GM18526 (cell line): Measurements from ENCODE around the gene KHNYN.

ENCODE experiments used
- POLR2A ChIP-seq: IDR thresholded peaks from 3 replicates; pipeline ENCODE4 v1.6.1; 2011; ENCODE audit not compliant: insufficient read length; ENCODE audit errors: extremely low read depth

KHNYN gene

DNA sequence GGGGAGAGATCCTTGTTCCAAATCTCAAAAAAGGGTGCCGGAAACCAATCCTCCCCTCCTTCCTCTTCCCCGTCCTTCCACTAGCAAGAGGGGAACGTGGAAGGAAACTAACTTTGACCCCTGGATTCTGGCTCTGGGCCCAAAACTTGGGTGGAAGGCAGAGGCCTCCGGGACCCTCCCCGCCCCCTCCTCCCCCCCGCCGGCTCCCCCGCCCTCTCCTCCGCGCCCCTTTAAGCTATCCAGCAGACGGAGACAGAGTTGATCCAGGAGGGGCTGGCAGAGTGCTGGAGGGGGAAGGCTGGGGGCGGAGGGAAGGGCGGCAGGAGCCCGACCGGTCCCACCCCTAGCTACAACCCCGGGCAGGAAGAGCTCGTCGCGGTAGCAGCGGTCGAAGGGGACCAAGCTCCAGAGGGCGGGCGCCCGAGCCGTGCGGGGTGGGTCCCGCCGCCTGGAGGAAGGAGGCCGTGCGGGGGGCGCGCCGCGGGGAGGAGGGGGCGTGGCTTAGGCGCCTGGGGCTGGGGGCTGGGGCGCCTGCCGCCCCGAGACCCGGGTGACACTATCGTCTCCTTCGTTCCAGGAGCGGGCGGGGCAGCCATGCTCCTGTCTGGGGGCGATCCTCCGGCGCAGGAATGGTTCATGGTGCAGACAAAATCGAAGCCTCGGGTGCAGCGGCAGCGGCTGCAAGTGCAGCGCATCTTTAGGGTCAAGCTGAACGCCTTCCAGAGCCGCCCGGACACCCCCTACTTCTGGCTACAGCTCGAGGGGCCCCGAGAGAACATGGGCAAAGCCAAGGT, 30.9 kb upstream of the KHNYN start, which contains the start of gene NYNRIN:
Gene NYNRIN (plus strand): TSS at position 351 of the 794 bp plus-strand sequence. CDS start 244 bp downstream, at position 595.
- TF ChIP-seq POLR2A = no peak

DNA sequence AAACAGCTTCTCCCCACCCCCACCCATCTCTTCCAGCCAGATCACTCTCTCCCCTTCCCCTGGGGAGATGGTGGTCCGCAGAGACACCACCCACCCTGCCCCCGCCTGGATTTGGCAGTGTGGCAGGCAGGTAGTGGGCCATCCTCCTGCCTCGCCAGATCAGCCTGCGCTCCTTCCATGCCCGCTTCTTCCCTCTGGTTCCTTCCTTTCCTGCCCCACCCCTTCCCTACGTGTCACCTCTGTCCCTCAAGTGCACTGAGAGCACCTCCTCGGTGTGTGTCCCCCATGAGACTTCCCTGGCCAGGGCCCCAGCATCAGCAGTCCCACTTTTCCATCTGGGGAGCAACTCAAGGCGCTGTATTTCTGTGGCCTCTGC, 30.3 kb upstream of the KHNYN start:
- no peak for TF ChIP-seq POLR2A

DNA sequence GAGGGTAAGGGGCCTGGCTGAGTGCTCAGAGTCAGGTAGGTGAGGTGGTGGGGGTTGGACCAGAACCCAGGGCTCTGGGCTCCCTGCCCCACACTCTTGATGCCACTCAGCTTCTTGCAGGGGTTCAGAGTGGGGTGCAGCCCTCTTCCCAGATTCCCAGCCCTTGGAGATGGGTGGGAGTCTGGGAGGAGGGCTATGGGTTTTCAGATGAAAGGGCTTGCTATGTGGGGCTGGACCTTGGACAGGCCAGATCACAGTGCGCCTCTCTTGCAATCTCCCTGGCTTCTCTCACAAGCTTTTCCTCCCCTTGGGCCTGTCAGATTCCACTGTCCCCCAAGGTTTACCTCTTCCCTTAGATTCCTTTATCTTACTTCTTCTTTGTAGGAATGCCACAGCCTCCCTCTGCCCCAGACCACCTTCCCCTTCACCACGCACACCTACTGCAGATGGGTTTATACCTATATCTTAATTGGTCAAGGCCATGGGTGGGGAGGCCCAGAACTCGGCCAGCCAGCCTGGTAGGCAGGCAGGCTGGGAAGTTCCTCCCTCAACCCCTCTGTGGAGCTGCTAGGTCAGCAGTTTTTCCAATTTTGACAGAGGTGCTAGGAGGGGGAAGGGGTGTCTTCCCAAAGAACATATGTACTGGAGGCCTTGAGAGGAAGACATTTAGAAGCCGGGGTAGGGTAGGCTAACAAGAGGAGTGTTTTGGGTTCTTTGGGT, 29.6 kb upstream of the KHNYN start:
- TF ChIP-seq POLR2A = no peak

DNA sequence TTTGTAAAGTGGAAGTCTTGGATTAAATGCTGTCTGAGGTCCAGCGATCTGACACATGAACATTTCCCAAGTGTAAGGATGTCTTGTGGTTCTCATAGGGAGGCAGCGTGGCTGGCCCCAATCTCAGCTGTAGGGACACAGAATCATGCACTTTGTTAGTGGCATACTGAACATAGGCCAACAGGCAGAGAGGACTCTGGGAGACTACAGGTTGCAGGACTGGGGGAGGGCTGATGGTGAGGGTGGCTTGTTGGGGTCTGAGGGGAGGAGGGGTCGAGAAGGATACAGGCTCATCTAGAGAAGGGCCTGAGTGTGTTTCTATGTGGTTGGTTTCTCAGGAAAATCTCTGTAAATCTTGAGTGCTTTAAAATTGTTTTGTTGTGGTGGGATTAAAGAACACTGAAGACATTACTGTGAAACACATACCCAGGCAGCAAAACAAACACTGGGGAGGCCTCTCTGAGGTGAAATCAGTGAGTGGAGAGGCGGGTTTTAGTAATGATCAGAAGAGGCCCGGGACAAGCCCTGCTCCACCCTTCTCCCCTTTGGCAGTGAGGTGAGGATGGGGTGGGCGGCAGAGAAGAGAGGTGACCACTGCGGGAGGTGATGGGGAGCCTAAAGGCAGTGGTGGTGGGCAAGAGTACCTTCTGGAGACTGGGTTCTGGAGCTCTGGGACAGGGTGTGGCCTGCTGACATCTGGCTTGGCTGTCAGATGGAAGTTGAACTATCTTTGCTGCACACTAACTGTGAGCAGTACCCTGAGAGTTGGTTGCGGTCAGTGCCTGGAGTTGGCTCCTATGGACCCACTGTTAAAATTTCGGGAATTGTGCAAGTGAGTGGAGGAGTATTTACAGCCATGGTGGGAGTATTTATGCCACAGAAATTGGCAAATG, 27.7 kb upstream of the KHNYN start:
- TF ChIP-seq POLR2A = no peak

DNA sequence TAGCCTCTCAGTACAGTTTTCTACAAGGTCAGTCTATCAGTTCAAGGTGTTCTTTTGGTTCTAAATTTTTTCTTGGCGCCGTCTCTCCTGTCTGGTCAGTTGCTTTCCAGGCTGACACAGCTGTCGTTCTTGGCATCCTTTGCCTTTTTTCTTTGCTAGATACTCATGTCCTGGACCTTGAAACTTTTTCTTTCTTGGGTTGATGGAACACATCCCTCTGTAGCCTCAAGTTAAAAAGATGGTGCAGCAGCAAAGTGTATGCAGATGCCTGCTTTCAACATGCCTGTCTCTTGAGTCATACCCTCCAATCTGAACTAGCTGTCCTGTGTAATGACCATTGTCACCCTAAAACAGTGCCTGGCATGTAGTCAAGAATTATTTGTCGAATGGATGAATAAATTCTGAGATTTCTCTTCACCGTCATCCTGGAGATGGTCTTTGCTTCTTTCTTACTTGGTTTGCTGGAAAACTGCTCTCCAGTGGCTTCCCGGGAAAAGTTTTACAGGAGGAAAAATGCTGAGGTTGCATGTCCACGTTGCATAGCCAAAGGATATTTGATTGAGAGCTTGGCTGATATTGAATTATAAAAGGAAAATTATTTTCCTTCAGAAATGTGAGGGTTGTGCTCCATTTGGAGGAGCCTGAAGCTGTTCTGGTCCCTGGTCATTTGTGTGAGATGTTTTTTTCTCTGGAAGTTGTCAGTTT, 26.3 kb upstream of the KHNYN start:
- TF ChIP-seq POLR2A = no peak

DNA sequence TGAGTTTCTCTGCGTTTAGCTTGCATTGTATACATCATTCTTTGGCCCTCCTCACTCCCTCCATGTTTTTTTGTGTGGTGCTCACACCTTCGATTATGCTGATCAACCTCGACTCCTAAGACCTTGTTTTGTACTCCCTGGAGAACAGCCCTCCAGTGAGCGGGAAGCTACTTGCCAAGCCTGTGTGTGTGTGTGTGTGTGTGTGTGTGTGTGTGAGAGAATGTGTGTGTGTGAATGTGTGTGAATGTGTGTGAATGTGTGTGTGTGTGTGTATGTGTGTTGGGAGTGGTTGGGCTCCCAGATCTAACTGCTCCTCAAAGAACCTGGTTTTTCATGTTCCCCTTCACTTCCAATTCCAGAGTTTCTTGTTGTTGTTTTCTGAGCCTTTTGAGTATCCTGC, 24.9 kb upstream of the KHNYN start:
- no peak for TF ChIP-seq POLR2A

DNA sequence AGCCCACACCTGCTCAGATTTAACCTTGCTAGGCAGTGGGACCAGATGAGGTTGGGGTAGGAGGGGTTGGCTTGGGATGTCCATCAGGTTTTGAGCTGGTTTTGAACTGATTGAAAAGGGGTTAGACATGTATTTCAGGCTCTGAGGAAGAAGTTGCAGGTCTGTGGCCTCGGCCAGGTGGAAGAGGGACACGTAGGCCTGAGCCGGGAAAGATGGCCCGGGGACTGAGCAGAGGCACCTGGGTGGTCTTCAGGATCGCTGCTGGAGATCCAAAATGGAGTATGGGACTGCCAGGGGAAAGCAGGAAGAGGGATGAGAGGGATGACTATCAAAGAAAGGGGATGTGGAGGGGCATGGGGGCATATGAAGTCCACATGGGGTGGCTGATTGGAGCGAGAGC, 23.3 kb upstream of the KHNYN start:
- no peak for TF ChIP-seq POLR2A

DNA sequence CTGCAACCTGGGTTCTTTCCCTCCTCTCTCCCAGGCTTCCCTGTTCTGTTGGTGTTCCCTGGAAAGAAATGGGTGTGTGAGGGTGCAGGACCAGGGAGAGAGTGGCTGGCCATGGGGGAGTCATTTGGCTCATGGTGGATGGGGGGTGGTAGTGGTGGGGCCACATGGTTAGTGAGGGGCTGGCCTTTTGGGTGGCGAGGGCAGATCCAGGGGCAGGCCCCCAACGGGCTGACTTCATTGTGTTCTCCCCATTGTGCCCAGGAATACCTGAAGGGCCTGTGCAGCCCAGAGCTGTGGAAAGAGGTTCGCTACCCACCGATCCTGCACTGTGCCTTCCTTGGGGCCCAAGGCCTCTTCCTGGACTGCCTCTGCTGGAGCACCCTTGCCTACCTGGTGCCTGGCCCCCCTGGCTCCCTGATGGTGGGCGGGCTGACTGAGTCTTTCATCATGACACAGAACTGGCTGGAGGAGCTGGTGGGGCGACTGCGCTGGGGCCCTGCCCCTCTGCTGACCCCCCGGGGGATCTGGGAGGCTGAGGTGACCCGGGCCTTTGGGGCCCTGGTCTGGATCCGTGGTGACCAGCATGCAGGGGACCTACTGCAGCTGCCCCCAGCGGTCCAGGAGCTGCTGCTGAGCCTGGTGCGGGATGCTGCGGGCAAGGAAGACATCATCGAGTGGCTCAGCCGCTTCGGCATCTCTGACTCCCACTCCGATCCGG, 22.0 kb upstream of the KHNYN start:
- TF ChIP-seq POLR2A = no peak

DNA sequence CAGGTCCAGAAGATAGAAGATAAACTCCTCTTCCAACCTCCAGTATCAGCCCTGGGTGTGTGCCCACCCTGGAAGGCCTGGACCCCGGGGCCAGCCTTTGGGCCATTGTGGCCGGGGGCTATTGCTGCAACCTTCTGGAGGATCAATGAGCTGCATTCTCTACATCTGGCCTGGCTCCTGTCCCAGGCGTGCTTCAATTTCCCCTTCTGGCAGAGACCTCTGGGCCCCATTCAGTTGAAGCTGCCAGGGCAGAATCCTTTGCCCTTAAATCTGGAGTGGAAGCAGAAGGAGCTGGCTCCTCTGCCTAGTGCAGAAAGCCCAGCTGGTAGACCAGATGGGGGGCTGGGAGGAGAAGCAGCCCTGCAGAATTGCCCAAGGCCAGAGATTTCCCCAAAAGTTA, 21.0 kb upstream of the KHNYN start:
- TF ChIP-seq POLR2A = no peak

DNA sequence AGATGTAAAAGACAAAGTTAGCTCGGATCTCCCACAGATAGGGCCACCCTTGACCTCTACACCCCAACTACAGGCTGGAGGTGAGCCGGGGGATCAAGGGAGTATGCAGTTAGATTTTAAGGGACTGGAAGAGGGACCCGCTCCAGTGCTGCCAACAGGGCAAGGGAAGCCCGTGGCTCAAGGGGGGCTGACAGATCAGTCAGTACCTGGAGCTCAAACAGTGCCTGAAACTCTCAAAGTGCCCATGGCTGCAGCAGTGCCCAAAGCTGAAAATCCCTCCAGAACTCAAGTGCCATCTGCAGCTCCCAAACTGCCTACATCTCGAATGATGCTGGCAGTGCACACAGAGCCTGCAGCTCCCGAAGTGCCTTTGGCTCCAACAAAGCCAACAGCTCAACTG, 20.6 kb upstream of the KHNYN start:
- no peak for TF ChIP-seq POLR2A

DNA sequence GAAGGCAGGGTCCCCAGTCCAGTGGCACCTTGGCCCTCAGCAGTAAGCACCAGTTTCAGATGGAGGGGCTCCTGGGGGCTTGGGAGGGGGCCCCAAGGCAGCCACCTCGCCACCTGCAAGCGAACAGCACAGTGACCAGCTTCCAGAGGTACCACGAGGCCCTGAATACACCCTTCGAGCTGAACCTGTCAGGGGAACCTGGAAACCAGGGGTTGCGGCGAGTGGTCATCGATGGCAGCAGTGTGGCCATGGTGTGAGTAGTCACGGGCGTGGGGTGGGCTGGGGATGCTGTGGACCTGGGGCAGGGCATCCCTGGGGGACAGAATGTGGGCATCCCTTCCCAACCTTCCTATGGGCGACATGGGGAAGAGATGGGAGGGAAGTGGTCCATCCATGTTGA, 19.8 kb upstream of the KHNYN start:
- TF ChIP-seq POLR2A = no peak

DNA sequence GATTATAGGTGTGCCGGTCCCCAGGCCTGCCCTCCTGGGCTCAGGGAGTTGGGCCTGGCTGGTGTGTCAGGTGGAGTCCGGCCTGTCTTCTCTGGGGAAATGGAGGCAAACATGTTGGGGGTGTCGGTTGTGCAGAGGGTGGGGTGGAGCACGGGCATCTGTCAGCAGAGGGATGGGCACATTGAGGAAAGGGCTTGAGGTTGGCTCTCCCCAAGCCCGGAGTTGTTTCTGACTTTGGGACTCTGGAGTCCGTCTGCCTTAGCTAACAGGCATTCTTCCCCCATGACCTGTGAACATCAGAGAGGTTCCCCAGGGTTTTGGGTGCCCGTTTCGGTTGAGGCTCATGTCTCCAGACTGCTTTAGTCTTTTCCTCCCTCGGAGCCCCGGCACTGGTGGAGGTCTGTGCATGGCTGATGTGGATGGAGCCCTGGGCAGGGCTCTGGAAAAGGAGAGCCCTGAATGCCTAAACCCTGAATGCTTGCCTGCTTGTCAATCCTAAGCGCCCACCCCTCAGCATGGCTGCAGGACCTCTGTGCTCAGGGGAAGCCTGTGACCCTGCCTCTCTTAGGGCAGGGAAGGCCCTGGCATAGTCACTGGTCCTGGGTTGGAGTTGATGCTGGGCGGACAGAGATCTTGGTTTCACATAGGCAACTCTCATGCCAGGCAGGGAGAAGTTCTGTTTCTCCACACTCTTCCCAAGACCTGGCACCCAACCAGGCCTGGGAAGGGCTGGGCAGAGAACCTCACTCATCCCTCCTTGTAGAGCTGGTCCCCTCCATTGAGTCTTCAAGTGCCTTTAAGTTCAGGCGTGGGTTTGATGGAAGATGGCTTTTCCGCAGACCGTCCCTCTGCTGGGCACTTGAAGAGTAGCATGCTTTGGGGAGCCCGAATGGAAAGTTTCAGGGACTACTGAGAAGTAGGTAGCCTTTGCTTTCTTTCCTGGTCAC, 18.0 kb upstream of the KHNYN start:
- no peak for TF ChIP-seq POLR2A

DNA sequence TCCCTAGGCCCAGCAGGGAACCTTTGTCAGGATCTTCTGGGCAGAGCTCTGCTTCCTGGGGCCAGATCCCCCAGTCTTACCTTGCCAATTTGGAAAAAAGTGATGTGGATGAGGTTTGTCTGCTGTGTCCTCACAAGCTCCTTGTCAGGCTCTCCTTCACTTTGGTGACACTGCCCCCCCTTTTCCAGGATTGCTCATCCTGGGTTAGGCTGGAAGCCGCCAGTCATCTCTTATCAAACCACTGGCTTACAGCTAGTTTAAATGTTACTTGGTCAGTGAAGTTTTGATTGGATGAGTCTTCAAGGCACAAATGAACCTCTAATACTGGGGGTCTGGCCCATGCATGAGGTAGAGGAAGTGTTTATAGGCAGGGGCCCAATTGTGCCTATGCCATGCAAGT, 15.7 kb upstream of the KHNYN start:
- no peak for TF ChIP-seq POLR2A
